MM.1S (cell line): Measurements from ENCODE around the gene RTN4RL1.

ENCODE experiments used
- DNase-seq: peaks from one replicate; pipeline ENCODE4 v3.0.0-alpha.2; 2015
- H2AFZ ChIP-seq: fragments of 300-600 bp; sonication (generic); 2 replicates; pipeline ENCODE4 v1.6.0; 2016; ENCODE audit warnings: antibody characterized with exemption, low read length
- H3F3A ChIP-seq: fragments of 300-600 bp; sonication (generic); 2 replicates; pipeline ENCODE4 v1.6.1; 2016; ENCODE audit warnings: mild to moderate bottlenecking, antibody characterized with exemption, low read length, moderate library complexity, mixed read lengths; ENCODE audit not compliant: insufficient read depth
- H3K27ac ChIP-seq: fragments of 300-600 bp; sonication (generic); 2 replicates; pipeline ENCODE4 v1.5.1; 2016; ENCODE audit warnings: mild to moderate bottlenecking, low read length
- H3K27me3 ChIP-seq: fragments of 300-600 bp; sonication (generic); replicated peaks from 2 replicates; pipeline ENCODE4 v1.6.0; 2016; ENCODE audit warnings: low read length; ENCODE audit not compliant: insufficient read depth
- H3K36me3 ChIP-seq: fragments of 300-600 bp; sonication (generic); replicated peaks from 2 replicates; pipeline ENCODE4 v1.6.1; 2016; ENCODE audit warnings: mild to moderate bottlenecking, low read length, mixed read lengths; ENCODE audit not compliant: insufficient read depth
- H3K4me1 ChIP-seq: fragments of 300-600 bp; sonication (generic); 2 replicates; pipeline ENCODE4 v1.6.1; 2016; ENCODE audit warnings: low read length, mixed read lengths
- H3K4me2 ChIP-seq: fragments of 300-600 bp; sonication (generic); 2 replicates; pipeline ENCODE4 v1.6.0; 2016; ENCODE audit warnings: low read depth, low read length
- H3K4me3 ChIP-seq: fragments of 300-600 bp; sonication (generic); 2 replicates; pipeline ENCODE4 v1.5.1; 2016; ENCODE audit warnings: low read length, mixed read lengths
- H3K79me2 ChIP-seq: fragments of 300-600 bp; sonication (generic); 2 replicates; pipeline ENCODE4 v1.6.1; 2016; ENCODE audit warnings: mixed run types, low read length, mixed read lengths
- H3K9ac ChIP-seq: fragments of 300-600 bp; sonication (generic); 2 replicates; pipeline ENCODE4 v1.6.1; 2016; ENCODE audit warnings: low read length, mixed read lengths
- H3K9me2 ChIP-seq: fragments of 300-600 bp; sonication (generic); replicated peaks from 2 replicates; pipeline ENCODE4 v1.6.1; 2016; ENCODE audit warnings: mild to moderate bottlenecking, low read length, mixed read lengths; ENCODE audit not compliant: insufficient read depth
- H3K9me3 ChIP-seq: fragments of 300-600 bp; sonication (generic); replicated peaks from 2 replicates; pipeline ENCODE4 v1.6.1; 2016; ENCODE audit warnings: mild to moderate bottlenecking, low read length, mixed read lengths; ENCODE audit not compliant: insufficient read depth
- H4K20me1 ChIP-seq: fragments of 300-600 bp; sonication (generic); 2 replicates; pipeline ENCODE4 v1.6.1; 2016; ENCODE audit warnings: mild to moderate bottlenecking, low read length, moderate library complexity, mixed read lengths; ENCODE audit not compliant: insufficient read depth
- CTCF ChIP-seq: fragments of 300-600 bp; sonication (generic); IDR thresholded peaks from 2 replicates; pipeline ENCODE4 v1.5.1; 2016; ENCODE audit warnings: antibody characterized with exemption, low read length, mixed read lengths
- EZH2 ChIP-seq: fragments of 300-600 bp; sonication (generic); optimal IDR thresholded peaks from 2 replicates; pipeline ENCODE3; 2017; ENCODE audit warnings: low read depth, mild to moderate bottlenecking, antibody characterized with exemption, low read length, mixed read lengths
- EZH2phosphoT487 ChIP-seq: fragments of 300-600 bp; sonication (generic); IDR thresholded peaks from 2 replicates; pipeline ENCODE4 v1.6.1; 2018; ENCODE audit warnings: antibody characterized with exemption, low read length

RTN4RL1 gene

GRCh38 chr17:1977583-1978395 is 47.3 kb downstream of the RTN4RL1 start:
- Histone ChIP-seq H3K9me2 (no peaks in the 10 kb centered on the region), H3K9ac (no peak overlapping the region), H3K36me3 (no peaks in the 10 kb centered on the region), H3K9me3 (no peaks in the 10 kb centered on the region), H3K4me2 (no peak overlapping the region; the same call in 1 of the 2 replicates), H4K20me1 (no peaks in the 10 kb centered on the region), H3K27me3 (peaks cover 96% of the 10 kb centered on the region), H3K27ac (no peak overlapping the region), H2AFZ (no peak overlapping the region), H3K4me1 (no peaks in the 10 kb centered on the region), H3F3A (no peaks in the 10 kb centered on the region), H3K79me2 (no peaks in the 10 kb centered on the region), H3K4me3 (no peak overlapping the region)
- DNase-seq, result no peak
- no peak; the same call in 1 of the 2 replicates for TF ChIP-seq EZH2phosphoT487
- TF ChIP-seq EZH2, result no peak
- TF ChIP-seq CTCF, result no peak

GRCh38 chr17:1976683-1977064 is 48.5 kb downstream of the RTN4RL1 start:
- no peaks in the 10 kb centered on the region for H3K9me2 ChIP-seq
- H3K4me1 ChIP-seq, result no peaks in the 10 kb centered on the region
- no peak overlapping the region for H3K9ac ChIP-seq
- peaks cover 91% of the 10 kb centered on the region for H3K27me3 ChIP-seq
- H3K79me2 ChIP-seq, result no peaks in the 10 kb centered on the region
- DNase-seq, result no peak
- no peaks in the 10 kb centered on the region for H3F3A ChIP-seq
- H3K36me3 ChIP-seq, result no peaks in the 10 kb centered on the region
- H3K4me2 ChIP-seq, result peak overlapping the region; percentile 32; the same call in 1 of the 2 replicates
- no peaks in the 10 kb centered on the region for H3K9me3 ChIP-seq
- no peak overlapping the region for H2AFZ ChIP-seq
- no peaks in the 10 kb centered on the region for H4K20me1 ChIP-seq
- TF ChIP-seq CTCF (no peak), EZH2 (no peak), EZH2phosphoT487 (no peak)
- no peak overlapping the region for H3K4me3 ChIP-seq
- no peak overlapping the region for H3K27ac ChIP-seq

DNA sequence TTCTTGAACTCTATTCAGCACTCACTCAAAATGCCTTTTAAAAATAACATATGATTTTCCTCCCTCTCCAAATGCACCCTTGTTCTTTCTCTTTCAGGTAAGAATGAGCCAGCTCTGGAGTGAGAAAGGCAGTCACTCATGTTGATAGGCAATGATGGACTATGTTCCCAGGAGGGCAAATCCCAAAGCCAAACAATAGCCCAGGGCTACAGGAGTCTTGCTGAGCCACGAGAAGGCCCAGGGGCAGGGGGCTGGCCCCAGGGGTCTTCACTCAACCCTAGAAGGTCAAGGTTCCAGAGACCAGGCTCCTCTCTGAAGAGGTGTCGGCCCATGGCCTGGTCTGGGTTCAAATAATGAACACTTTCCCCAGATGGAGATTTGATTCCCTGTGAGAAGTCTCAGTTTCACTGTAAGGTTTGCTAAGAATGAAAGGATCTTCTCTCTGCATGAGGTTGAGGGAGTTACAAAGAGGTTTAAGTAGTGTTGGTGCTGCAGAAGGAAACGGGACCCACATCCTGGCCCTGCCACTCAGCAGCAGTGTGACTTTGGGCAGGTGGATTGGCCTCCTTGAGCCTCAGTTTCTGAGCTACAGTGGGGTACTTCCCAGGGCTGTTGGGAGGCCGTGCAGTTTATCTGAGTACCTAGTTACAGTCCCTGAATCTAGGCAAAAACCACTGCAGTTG is 49.0 kb downstream of the RTN4RL1 start:
- Histone ChIP-seq H3K9me2 (no peaks in the 10 kb centered on the region), H3K4me3 (no peak overlapping the region), H4K20me1 (no peaks in the 10 kb centered on the region), H3K4me2 (no peak overlapping the region), H3K4me1 (no peaks in the 10 kb centered on the region), H3F3A (no peaks in the 10 kb centered on the region), H3K27ac (no peak overlapping the region), H3K27me3 (peaks cover 89% of the 10 kb centered on the region), H3K9me3 (no peaks in the 10 kb centered on the region), H3K79me2 (no peaks in the 10 kb centered on the region), H2AFZ (no peak overlapping the region), H3K36me3 (no peaks in the 10 kb centered on the region), H3K9ac (no peak overlapping the region)
- DNase-seq, result no peak
- TF ChIP-seq EZH2phosphoT487, result no peak
- no peak for TF ChIP-seq EZH2
- TF ChIP-seq CTCF, result no peak
